GM03348 (cell line): ENCODE data around the gene ECE2.
A peak's percentile ranks its signal among the peaks of the same experiment; 100 is the strongest.

Source experiments
- DNase-seq: peaks from one replicate; pipeline ENCODE4 v3.0.0; 2012; ENCODE audit warnings: low spot score

Gene ECE2

GRCh38 chr3:184240384-184241140, 35.3 kb upstream of the ECE2 start:
- DNase-seq = peak; percentile 45

GRCh38 chr3:184241141-184241446, 34.7 kb upstream of the ECE2 start:
- no peak for DNase-seq

DNA sequence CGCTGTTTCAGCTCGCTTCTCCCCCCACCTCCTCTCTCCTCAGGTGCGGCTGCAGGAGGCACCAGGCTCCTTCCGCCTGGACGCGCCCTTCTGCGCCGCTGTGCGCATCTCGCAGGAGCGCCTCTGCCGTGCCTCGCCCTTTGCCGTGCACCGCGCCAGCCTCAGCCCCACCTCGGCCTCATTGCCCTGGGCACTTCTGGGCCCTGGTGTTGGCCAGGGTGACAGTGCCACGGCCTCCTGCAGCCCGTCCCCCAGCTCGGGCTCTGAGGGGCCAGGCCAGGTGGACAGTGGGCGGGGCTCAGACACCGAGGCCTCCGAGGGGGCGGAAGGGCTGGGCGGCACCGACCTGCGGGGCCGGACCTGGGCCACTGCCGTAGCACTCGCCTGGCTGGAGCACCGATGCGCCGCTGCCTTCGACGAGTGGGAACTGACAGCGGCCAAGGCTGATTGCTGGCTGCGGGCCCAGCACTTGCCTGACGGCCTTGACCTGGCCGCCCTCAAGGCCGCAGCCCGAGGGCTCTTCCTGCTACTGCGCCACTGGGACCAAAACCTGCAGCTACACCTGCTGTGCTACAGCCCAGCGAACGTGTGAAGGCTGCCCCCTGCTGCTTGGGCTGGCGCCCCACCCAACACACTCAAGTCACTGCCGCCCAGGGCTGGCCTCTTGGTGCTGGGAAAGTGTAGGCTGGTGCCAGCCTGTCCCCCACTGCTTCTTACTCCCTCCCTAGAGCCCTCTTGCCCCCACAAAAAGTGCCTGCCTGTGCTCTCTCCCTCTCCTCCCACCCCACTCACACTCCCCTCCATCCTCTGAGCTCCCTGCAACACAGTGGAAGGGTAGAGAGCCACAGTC, 34.1 kb upstream of the ECE2 start:
- peak; percentile 40 for DNase-seq

DNA sequence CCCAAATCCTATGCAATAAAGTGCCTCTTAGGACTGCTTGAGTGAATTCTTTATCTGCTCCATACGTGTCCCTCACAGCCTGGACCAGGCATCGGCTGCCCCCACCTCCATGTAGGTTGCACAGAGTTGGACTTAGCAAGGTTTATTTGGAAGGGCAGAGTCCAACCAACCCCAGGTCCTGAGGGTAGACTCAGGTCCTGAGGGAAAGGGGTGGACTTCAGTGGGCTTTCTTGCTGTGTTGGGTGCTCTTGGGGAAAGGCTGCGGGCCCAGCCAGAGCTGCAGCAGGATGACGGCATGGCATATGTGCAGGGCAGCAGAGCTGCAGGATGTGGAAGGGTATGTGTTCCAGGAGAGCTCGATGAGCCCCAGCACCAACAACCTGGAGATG, 33.5 kb upstream of the ECE2 start:
- DNase-seq = no peak

DNA sequence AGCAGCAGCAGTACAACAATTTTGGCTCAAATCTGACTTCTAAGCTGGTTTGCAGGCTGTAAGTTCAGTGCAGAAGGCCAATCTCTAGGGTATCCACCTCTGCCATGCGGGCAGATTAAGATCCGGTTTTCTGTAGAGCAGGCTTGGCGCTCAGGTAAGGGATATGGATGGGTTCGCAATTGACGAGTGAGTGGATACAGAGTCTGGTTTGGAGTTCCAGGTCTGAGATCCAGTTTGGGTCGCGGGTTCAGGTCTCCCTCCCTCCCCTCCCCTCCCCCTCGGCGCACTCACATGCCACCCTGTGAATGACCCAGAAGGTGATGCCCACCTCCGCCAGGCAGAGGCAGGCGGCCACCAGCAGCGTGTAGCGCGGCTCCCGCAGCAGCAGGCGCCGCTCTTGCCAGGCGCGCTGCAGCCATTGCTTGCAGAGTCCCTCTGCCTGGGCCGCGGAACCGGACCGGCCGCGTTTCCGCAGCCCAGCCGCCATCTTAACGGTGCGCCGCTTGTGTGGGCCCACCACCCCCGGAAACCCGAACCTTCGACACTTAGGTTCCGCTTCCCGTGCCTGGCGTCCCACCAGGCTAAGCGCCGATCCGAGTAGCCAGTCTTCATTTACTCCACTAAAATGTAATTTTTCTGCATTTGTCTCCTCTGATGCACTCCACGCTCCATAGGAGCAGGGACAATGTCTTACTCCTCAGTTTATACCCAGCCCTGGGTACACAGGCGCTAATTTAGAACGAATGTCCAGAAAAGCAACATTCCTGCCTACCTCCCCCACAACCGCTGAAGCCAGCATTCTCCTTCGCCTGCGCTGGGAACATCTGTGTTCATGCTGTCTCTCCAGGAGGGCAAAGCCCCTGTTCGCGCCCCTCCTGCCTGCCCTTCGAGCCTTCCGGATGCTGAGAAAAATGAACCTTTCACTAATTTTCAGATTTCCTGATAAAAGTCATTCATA, 27.1 kb upstream of the ECE2 start, which contains the start of gene ALG3:
ALG3 (minus strand) TSS at position 509 of the 958 bp plus-strand sequence; CDS start at position 487, 22 bp downstream.
- DNase-seq = peak; percentile 91

DNA sequence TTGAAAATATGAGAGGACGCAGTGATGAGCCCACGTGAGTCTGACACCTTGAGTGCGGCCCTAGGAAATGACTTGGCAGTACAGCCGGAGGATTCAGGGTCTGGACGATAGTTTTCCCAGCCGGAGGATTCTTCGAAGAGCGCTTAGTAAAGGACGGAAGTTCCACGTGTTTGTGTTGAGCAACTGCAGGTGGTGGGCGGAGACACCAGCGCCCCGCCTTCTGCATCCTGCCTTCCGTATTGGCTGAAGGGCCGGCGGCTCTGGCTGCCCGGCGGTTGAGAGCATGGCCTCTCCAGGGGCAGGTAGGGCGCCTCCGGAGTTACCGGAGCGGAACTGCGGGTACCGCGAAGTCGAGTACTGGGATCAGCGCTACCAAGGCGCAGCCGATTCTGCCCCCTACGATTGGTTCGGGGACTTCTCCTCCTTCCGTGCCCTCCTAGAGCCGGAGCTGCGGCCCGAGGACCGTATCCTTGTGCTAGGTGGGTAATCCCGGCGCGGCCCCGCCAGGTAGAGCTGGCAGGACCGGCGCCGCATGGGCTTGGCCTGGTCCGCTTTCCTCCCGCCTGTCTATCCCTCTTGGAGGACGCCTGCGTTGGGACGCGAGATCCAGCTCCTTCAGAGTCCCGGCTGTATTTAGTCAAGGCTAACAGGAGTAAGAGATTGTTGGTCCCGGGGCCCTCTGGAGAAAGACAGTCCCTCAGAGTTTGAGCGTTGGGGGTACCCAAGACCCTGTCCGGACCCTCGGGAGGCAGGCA, 26.2 kb upstream of the ECE2 start, which contains the start of gene EEF1AKMT4:
EEF1AKMT4 (plus strand) TSS at position 261 of the 755 bp plus-strand sequence; CDS start at position 284, 23 bp downstream.
- peak; percentile 97 for DNase-seq

GRCh38 chr3:184250167-184250828, 25.5 kb upstream of the ECE2 start:
- DNase-seq = peak; percentile 92

- DNase-seq = no peak
Measured at GRCh38 chr3:184255291-184256039, 20.4 kb upstream of the ECE2 start.

GRCh38 chr3:184257083-184257915, 18.5 kb upstream of the ECE2 start:
- no peak for DNase-seq

GRCh38 chr3:184258926-184259325, 16.9 kb upstream of the ECE2 start:
- DNase-seq = no peak

- DNase-seq = no peak
Measured at GRCh38 chr3:184259396-184259877, 16.4 kb upstream of the ECE2 start.

DNA sequence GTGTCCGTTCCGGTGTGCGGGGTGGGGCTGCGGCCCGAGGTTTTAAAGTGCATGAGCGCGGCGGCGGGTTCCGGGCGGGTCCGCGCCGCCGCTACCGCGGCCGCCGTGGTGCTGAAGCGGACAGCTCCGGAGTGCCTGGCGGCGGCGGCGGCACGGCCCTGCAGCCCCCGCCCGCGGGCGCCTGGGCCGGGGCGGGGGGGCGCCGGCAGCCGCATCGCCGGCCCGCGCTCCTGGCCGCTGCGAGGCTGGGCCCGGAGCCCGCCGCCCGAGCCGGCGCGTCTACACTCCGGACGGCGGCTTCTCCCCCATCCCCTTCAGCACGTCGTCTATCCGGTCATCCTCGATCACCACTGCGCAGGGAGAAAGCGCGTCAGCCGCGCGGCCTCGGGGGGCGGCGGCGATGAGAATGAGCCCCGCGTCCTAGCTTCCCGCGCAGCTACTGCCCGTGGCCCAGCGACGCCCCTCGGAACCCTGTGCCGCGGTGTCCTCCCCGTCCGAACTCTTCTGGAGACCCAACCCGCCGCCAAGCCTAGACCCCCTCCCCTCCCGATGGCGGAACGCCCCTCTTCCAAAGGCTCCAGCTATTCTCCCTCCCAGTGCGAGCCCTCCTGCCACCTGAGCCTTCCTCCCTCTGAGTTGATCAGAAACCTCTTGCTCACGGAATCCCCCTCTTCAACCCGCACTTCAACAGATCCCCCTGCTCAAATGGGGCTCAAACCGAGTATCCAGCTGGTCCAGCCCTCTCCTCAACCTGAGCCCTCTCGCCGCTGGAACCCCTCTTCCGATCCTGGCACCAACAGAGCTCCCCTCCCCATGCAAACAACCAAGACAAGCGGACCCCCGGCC, 15.7 kb upstream of the ECE2 start:
- peak; percentile 86 for DNase-seq

- DNase-seq = no peak
Measured at GRCh38 chr3:184260724-184261269, 15.0 kb upstream of the ECE2 start.

DNA sequence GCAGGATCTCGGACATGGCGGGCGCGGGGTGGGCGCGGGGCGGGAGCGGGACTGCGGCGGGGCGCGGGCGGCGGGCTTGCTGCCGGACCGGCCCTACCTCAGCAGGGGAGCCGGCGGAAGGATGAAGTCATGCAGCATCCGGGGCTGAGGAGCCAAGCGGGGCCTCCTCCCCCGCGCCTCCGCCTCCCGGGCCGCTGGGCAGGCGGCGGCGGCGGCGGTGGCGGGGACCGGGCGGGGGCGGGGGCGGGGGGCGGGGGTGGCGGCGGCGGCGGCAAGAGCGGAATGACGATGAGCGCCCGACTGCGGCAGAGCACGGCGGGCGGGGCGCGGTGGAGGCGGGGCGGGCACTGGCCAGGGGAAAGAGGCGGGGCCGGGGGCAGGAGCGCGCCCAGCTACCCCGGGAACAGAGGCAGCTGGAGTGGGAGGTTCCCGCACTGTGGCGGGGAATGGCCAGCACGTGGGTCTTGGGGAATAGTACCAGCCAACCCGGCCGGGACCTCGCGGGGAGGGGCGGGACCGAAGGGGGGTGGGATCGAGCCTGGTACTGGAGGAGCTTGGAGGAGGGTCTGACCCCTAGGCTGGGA, 14.5 kb upstream of the ECE2 start, which contains the start of gene CAMK2N2:
CAMK2N2 (minus strand) TSS at position 284 of the 584 bp plus-strand sequence; CDS start at position 16, 268 bp downstream.
- peak; percentile 86 for DNase-seq

GRCh38 chr3:184261854-184262763, 13.7 kb upstream of the ECE2 start:
- DNase-seq = peak; percentile 51

- DNase-seq = no peak
Measured at GRCh38 chr3:184262764-184263179, 13.1 kb upstream of the ECE2 start.
